ENCODE measurements around the gene ANXA5.
A peak's percentile ranks its signal among the peaks of the same experiment; 100 is the strongest.

ANXA5 gene

GRCh38 chr4:121721700-121722099 lies 24.9 kb upstream of the ANXA5 start:
- TF ChIP-seq CTCF (conservative IDR thresholded peaks at IDR 0.05): no peak
- no peak for TF ChIP-seq ZFX (IDR thresholded peaks at IDR 0.05)
- peak overlapping the region; percentile 51; the same call in 1 of the 2 replicates for H3K27ac ChIP-seq

- no peak overlapping the region for H3K27ac ChIP-seq
- no peak for TF ChIP-seq CTCF (conservative IDR thresholded peaks at IDR 0.05)
- no peak for TF ChIP-seq ZFX (IDR thresholded peaks at IDR 0.05)
Observed at GRCh38 chr4:121720109-121720508, 23.3 kb upstream of the ANXA5 start.

GRCh38 chr4:121717680-121718237 lies 21.0 kb upstream of the ANXA5 start:
- TF ChIP-seq ZFX (IDR thresholded peaks at IDR 0.05) (no peak), CTCF (conservative IDR thresholded peaks at IDR 0.05) (no peak)

GRCh38 chr4:121714548-121714947 lies 17.8 kb upstream of the ANXA5 start:
- no peak for TF ChIP-seq CTCF (conservative IDR thresholded peaks at IDR 0.05)
- no peak for TF ChIP-seq ZFX (IDR thresholded peaks at IDR 0.05)
- H3K27ac ChIP-seq: no peak overlapping the region

More at GRCh38 chr4:121717680-121718237, 21.0 kb upstream of the ANXA5 start:
- no peak overlapping the region for H3K27ac ChIP-seq

- no peak overlapping the region for H3K27ac ChIP-seq
- TF ChIP-seq ZFX (IDR thresholded peaks at IDR 0.05): no peak
- TF ChIP-seq CTCF (conservative IDR thresholded peaks at IDR 0.05): no peak
Observed at GRCh38 chr4:121712783-121713182, 16.0 kb upstream of the ANXA5 start.

GRCh38 chr4:121712001-121712651 lies 15.3 kb upstream of the ANXA5 start:
- H3K27ac ChIP-seq: no peak overlapping the region
- no peak for TF ChIP-seq ZFX (IDR thresholded peaks at IDR 0.05)
- TF ChIP-seq CTCF (conservative IDR thresholded peaks at IDR 0.05): no peak

- no peak overlapping the region for H3K27ac ChIP-seq
- TF ChIP-seq CTCF (conservative IDR thresholded peaks at IDR 0.05) (no peak), ZFX (IDR thresholded peaks at IDR 0.05) (no peak)
Observed at GRCh38 chr4:121711263-121712000, 14.7 kb upstream of the ANXA5 start.

Measured in C4-2B (cell line).